HepG2 (cell line): ENCODE results near the gene TEX26. TPM values are rescaled to one million over a fixed set of nuclear protein-coding genes. Genes with fewer than 3 reads are reported as not detected.

Experiments used
- ATAC-seq: fragments of 200-7000 bp; cut with Tn5 transposase; 3 replicates; pipeline ENCODE4 v1.9.1; 2020; ENCODE audit warnings: mild to moderate bottlenecking, moderate library complexity
- BruUV-seq: library from RNA; stranded (reverse); fragments of 400-500 nt; replicated peaks from 2 replicates; lab custom pipeline; 2021; lab: Mats Ljungman, UMichigan
- CTCF ChIA-PET: fragments of 300-600 bp; formaldehyde crosslinking; extraction: SDS; loops from one replicate; lab custom pipeline; 2021; ENCODE audit warnings: low total read pairs, inconsistent platforms, low intra/inter-chr PET ratio; lab: Yijun Ruan, JAX
- POLR2A ChIA-PET: fragments of 350-600 bp; sonication (Branson Sonifier 250); formaldehyde crosslinking; loops from one replicate; lab custom pipeline; 2020; ENCODE audit warnings: antibody characterized with exemption, inconsistent platforms; lab: Yijun Ruan, JAX
- DNase-seq: peaks from one replicate; pipeline ENCODE4 v3.0.0-alpha.2; 2015; ENCODE audit warnings: low spot score
- FAIRE-seq: peaks from 3 replicates; lab custom pipeline; 2011; peaks lifted over from hg19 to GRCh38; lab: Jason Lieb, UNC
- H2AFZ ChIP-seq: one replicate; pipeline ENCODE4 v1.6.1; 2011; ENCODE audit warnings: low read length, inconsistent platforms
- H3K27ac ChIP-seq: fragments of 300-600 bp; 3 replicates; pipeline ENCODE4 v1.8.0; 2011; ENCODE audit warnings: mixed run types, mild to moderate bottlenecking, mixed read lengths, low read length, inconsistent platforms; ENCODE audit not compliant: insufficient read depth; ENCODE audit errors: extremely low read length
- H3K27me3 ChIP-seq, 2 experiments: fragments of 200-600 bp in 1 of 2; 2 replicates in 1 of 2; 3 replicates in 1 of 2; pipeline versions ENCODE4 v1.6.0 to v1.8.0; 2011; ENCODE audit warnings: low read length in 2 of 2, mild to moderate bottlenecking in 2 of 2, moderate library complexity in 2 of 2, inconsistent platforms in 1 of 2; ENCODE audit not compliant: insufficient read depth in 2 of 2, control insufficient read depth in 1 of 2
- H3K36me3 ChIP-seq, 2 experiments: fragments of 200-600 bp in 1 of 2; replicated peaks in 1 of 2; 2 replicates in 1 of 2; 3 replicates in 1 of 2; pipeline versions ENCODE4 v1.5.1 to v1.8.0; 2011; ENCODE audit warnings: low read length in 2 of 2, inconsistent platforms in 1 of 2; ENCODE audit not compliant: insufficient read depth in 2 of 2, control insufficient read depth in 1 of 2
- H3K4me1 ChIP-seq: 2 replicates; pipeline ENCODE4 v1.5.1; 2012; ENCODE audit warnings: low read length, inconsistent platforms; ENCODE audit not compliant: insufficient read depth
- H3K4me2 ChIP-seq: 2 replicates; pipeline ENCODE4 v1.6.0; 2011; ENCODE audit warnings: low read depth, low read length, inconsistent platforms
- H3K4me3 ChIP-seq, 3 experiments: fragments of 200-600 bp in 1 of 3; sonication (generic), shearing (Covaris generic) in 1 of 3; replicated peaks in 1 of 3; 2 replicates each; pipeline ENCODE4 v1.5.1; 2011 to 2016; ENCODE audit warnings: low read length in 3 of 3, inconsistent platforms in 2 of 3, low read depth in 2 of 3, mild to moderate bottlenecking in 2 of 3, control low read depth in 1 of 3, mixed read lengths in 1 of 3; ENCODE audit not compliant: insufficient read depth in 1 of 3
- H3K79me2 ChIP-seq: one replicate; pipeline ENCODE4 v1.6.1; 2011; ENCODE audit warnings: low read length, inconsistent platforms; ENCODE audit not compliant: insufficient read depth
- H3K9ac ChIP-seq: 2 replicates; pipeline ENCODE4 v1.6.0; 2011; ENCODE audit warnings: mild to moderate bottlenecking, low read depth, low read length, inconsistent platforms; ENCODE audit not compliant: insufficient read depth
- H3K9me3 ChIP-seq: 2 replicates; pipeline ENCODE4 v1.5.1; 2012; ENCODE audit warnings: mild to moderate bottlenecking, low read length
- H4K20me1 ChIP-seq: 2 replicates; pipeline ENCODE4 v1.6.0; 2011; ENCODE audit warnings: inconsistent platforms, mild to moderate bottlenecking, low read length, moderate library complexity; ENCODE audit not compliant: insufficient read depth
- BRCA1 ChIP-seq: sonication (generic); formaldehyde crosslinking; IDR thresholded peaks from 2 replicates; pipeline ENCODE4 v1.4.0; 2020; ENCODE audit warnings: missing genetic modification reagents
- DMAP1 ChIP-seq: IDR thresholded peaks from 2 replicates; pipeline ENCODE4 v1.6.1; 2016
- FOXC1 ChIP-seq: sonication (generic); formaldehyde crosslinking; IDR thresholded peaks from 2 replicates; pipeline ENCODE4 v1.8.0; 2022; ENCODE audit warnings: mild to moderate bottlenecking, missing genetic modification reagents, borderline replicate concordance
- GATA4 ChIP-seq: sonication (generic); IDR thresholded peaks from 2 replicates; pipeline ENCODE4 v1.6.1; 2016; ENCODE audit warnings: antibody characterized with exemption, low read depth, borderline replicate concordance
- GRHL1 ChIP-seq: sonication (generic); formaldehyde crosslinking; conservative IDR thresholded peaks from 2 replicates; pipeline ENCODE4 v1.8.0; 2022; ENCODE audit warnings: missing genetic modification reagents
- HMGA1 ChIP-seq: sonication (generic); formaldehyde crosslinking; conservative IDR thresholded peaks from 2 replicates; pipeline ENCODE4 v1.4.0; 2020; ENCODE audit warnings: missing genetic modification reagents
- ISX ChIP-seq: sonication (generic); formaldehyde crosslinking; conservative IDR thresholded peaks from 2 replicates; pipeline ENCODE4 v1.5.0; 2020; ENCODE audit warnings: missing genetic modification reagents
- POLR2A ChIP-seq, 2 experiments: IDR thresholded peaks; 2 replicates each; pipeline ENCODE4 v1.6.1; 2011; ENCODE audit warnings: low read depth in 2 of 2, low read length in 2 of 2, mild to moderate bottlenecking in 1 of 2, moderate library complexity in 1 of 2; ENCODE audit not compliant: insufficient read depth in 1 of 2
- PPARG ChIP-seq: conservative IDR thresholded peaks from 2 replicates; pipeline ENCODE4 v1.6.1; 2016; ENCODE audit warnings: missing biosample characterization, missing genetic modification reagents
- SOX5 ChIP-seq: IDR thresholded peaks from 2 replicates; pipeline ENCODE4 v1.6.1; 2016; ENCODE audit warnings: borderline replicate concordance
- ZBTB40 ChIP-seq, 2 experiments: fragments of 450-650 bp in 1 of 2; sonication (generic) in 1 of 2; formaldehyde crosslinking in 1 of 2; IDR thresholded peaks; 2 replicates each; pipeline versions ENCODE4 v1.6.1 to v1.8.0; 2016 to 2022; ENCODE audit warnings: antibody characterized with exemption in 1 of 2, mild to moderate bottlenecking in 1 of 2, missing genetic modification reagents in 1 of 2
- ZFP36L2 ChIP-seq: sonication (generic); formaldehyde crosslinking; IDR thresholded peaks from 2 replicates; pipeline ENCODE4 v1.4.0; 2020; ENCODE audit warnings: missing genetic modification reagents
- ZFP37 ChIP-seq: sonication (generic); formaldehyde crosslinking; IDR thresholded peaks from 2 replicates; pipeline ENCODE4 v1.4.0; 2020; ENCODE audit warnings: missing genetic modification reagents, borderline replicate concordance
- ZNF547 ChIP-seq: sonication (generic); formaldehyde crosslinking; IDR thresholded peaks from 2 replicates; pipeline ENCODE4 v1.5.1; 2020; ENCODE audit warnings: mild to moderate bottlenecking, missing genetic modification reagents
- ZNF567 ChIP-seq: sonication (generic); formaldehyde crosslinking; IDR thresholded peaks from 2 replicates; pipeline ENCODE4 v1.8.1; 2023; ENCODE audit warnings: mild to moderate bottlenecking, missing genetic modification reagents, borderline replicate concordance
- ZNF761 ChIP-seq: sonication (generic); formaldehyde crosslinking; conservative IDR thresholded peaks from 2 replicates; pipeline ENCODE4 v1.4.0; 2020; ENCODE audit warnings: mild to moderate bottlenecking, missing genetic modification reagents
- ZNF790 ChIP-seq: sonication (generic); formaldehyde crosslinking; IDR thresholded peaks from 2 replicates; pipeline ENCODE4 v1.8.0; 2022; ENCODE audit warnings: missing genetic modification reagents, mild to moderate bottlenecking, borderline replicate concordance
- WGBS: methylation state at CpG from one replicate; pipeline ENCODE4 v1.1.6; 2017; ENCODE audit warnings: low lambda C conversion rate; 5-methylcytosine and 5-hydroxymethylcytosine counted together
- in situ Hi-C: cut with HindIII; loops from 2 replicates; pipeline ENCODE4 v1.10.0; 2017; ENCODE audit warnings: low pct_unique_long_range_greater_than_20kb; ENCODE audit not compliant: extremely low pct_ligation_motif_present
- intact Hi-C: fragments of 100-400 bp; cut with micrococcal nuclease; formaldehyde crosslinking; loops from one replicate; pipeline ENCODE4 v1.10.0; 2022; ENCODE audit not compliant: unreplicated experiment
- polyA plus RNA-seq, 8 experiments: library from polyadenylated mRNA; depleted of rRNA in 3 of 8; stranded (reverse) in 7 of 8; unstranded in 1 of 8; fragments of >200 nt; fragmentation: Illumina TruSeq in 4 of 8; extraction: Trizol in 4 of 8; gene quantifications; 2 replicates each; pipeline versions ENCODE4 v1.2.1 to v1.2.3, GENCODE V29; 2011 to 2016; ENCODE audit warnings: low read depth in 4 of 8, missing spikeins in 1 of 8, mixed read lengths in 1 of 8; ENCODE audit not compliant: insufficient read depth in 1 of 8
- total RNA-seq, 5 experiments: library from RNA; depleted of rRNA; stranded (reverse); fragments of >200 nt; fragmentation: Illumina TruSeq; extraction: Trizol; gene quantifications; 2 replicates each; pipeline ENCODE4 v1.2.3, GENCODE V29; 2016; ENCODE audit warnings: low read depth in 1 of 5

The TEX26 gene
- total and polyA plus RNA-seq, 2 of the 13 experiments (the other 11 are each of a cell fraction or from before 2014, with no cell fraction given) = not detected

- no peak overlapping the region for H3K4me3 ChIP-seq
- 2% methylated on average over 4 of the region's 6 CpGs for WGBS
- H3K79me2 ChIP-seq = no peaks in the 10 kb centered on the region
- DNase-seq (no peak), ATAC-seq (no peak), FAIRE-seq (no peak)
- BruUV-seq = no TSS peak
- no peaks in the 10 kb centered on the region for H4K20me1 ChIP-seq
- TF ChIP-seq ZFP36L2 (CRISPR knock-in tag) (no peak), GRHL1 (CRISPR knock-in tag) (no peak), GATA4 (no peak), POLR2A (IDR thresholded peaks at IDR 0.05; ENCODE audit: insufficient read depth in 1 of 2, low read depth in 2 of 2, low read length in 2 of 2) (no peak), ZNF567 (no peak), DMAP1 (CRISPR knock-in tag) (no peak), ZNF761 (CRISPR knock-in tag) (no peak), ZNF790 (CRISPR knock-in tag) (no peak), ZFP37 (CRISPR knock-in tag) (no peak), PPARG (CRISPR knock-in tag) (no peak), HMGA1 (CRISPR knock-in tag) (no peak), FOXC1 (CRISPR knock-in tag) (no peak), ZBTB40 (IDR thresholded peaks at IDR 0.05) (no peak), ZBTB40 (CRISPR knock-in tag; IDR thresholded peaks at IDR 0.05) (no peak), ZNF547 (no peak), BRCA1 (CRISPR knock-in tag) (no peak), SOX5 (no peak), ISX (CRISPR knock-in tag) (no peak)
- in situ Hi-C loops (no loop called here), intact Hi-C loops (no loop called here)
- no peaks in the 10 kb centered on the region for H3K4me1 ChIP-seq
- H3K4me2 ChIP-seq = no peak overlapping the region
- ChIA-PET POLR2A (no interaction called here), CTCF (no interaction called here)
- no peak overlapping the region for H3K27ac ChIP-seq
- no peak overlapping the region for H2AFZ ChIP-seq
- no peaks in the 10 kb centered on the region for H3K27me3 ChIP-seq
- no peaks in the 10 kb centered on the region for H3K9me3 ChIP-seq
- no peaks in the 10 kb centered on the region for H3K36me3 ChIP-seq
- no peak overlapping the region for H3K9ac ChIP-seq
Measured at GRCh38 chr13:30916991-30917390, 15.5 kb upstream of the TEX26 start.
